PC-3 (cell line): ENCODE data around the gene PRSS37. TPM values are rescaled to one million over a fixed set of nuclear protein-coding genes. Genes with fewer than 3 reads are reported as not detected.

Experiments used
- ATAC-seq: fragments of 200-7000 bp; cut with Tn5 transposase; 2 replicates; pipeline ENCODE4 v1.9.1; 2020; ENCODE audit warnings: mild to moderate bottlenecking, moderate library complexity
- BruUV-seq: library from RNA; stranded (reverse); fragments of 400-500 nt; replicated peaks from 2 replicates; lab custom pipeline; 2021; lab: Mats Ljungman, UMichigan
- CTCF ChIA-PET: fragments of 300-600 bp; sonication (Branson Sonifier 250); formaldehyde crosslinking; loops from one replicate; lab custom pipeline; 2022; ENCODE audit warnings: antibody characterized with exemption; lab: Charles Lee
- POLR2A ChIA-PET: fragments of 300-600 bp; sonication (Branson Sonifier 250); formaldehyde crosslinking; loops from one replicate; lab custom pipeline; 2022; ENCODE audit warnings: antibody characterized with exemption; ENCODE audit not compliant: unreplicated experiment; lab: Charles Lee
- DNase-seq: peaks from one replicate; pipeline ENCODE4 v3.0.0-alpha.2; 2015
- H2AFZ ChIP-seq: fragments of 300-600 bp; sonication (generic); 2 replicates; pipeline ENCODE4 v1.6.0; 2016; ENCODE audit warnings: antibody characterized with exemption, low read length
- H3F3A ChIP-seq: fragments of 300-600 bp; sonication (generic); one replicate; pipeline ENCODE4 v1.6.0; 2017; ENCODE audit warnings: antibody characterized with exemption, low read length, control low read depth, mild to moderate bottlenecking; ENCODE audit not compliant: unreplicated experiment
- H3K27ac ChIP-seq: fragments of 300-600 bp; sonication (generic); 2 replicates; pipeline ENCODE4 v1.5.1; 2016; ENCODE audit warnings: mild to moderate bottlenecking, low read length
- H3K27me3 ChIP-seq: fragments of 300-600 bp; sonication (generic); 2 replicates; pipeline ENCODE4 v1.6.1; 2016; ENCODE audit warnings: low read length, mixed read lengths
- H3K36me3 ChIP-seq: fragments of 300-600 bp; sonication (generic); 2 replicates; pipeline ENCODE4 v1.6.1; 2016; ENCODE audit warnings: low read depth, mixed run types, low read length, mixed read lengths
- H3K4me1 ChIP-seq: fragments of 300-600 bp; sonication (generic); 2 replicates; pipeline ENCODE4 v1.5.1; 2016; ENCODE audit warnings: low read length; ENCODE audit not compliant: insufficient read depth
- H3K4me2 ChIP-seq: fragments of 300-600 bp; sonication (generic); 2 replicates; pipeline ENCODE4 v1.6.0; 2016; ENCODE audit warnings: low read length
- H3K4me3 ChIP-seq: fragments of 300-600 bp; sonication (generic); 2 replicates; pipeline ENCODE4 v1.5.1; 2016; ENCODE audit warnings: mild to moderate bottlenecking, low read length, mixed read lengths
- H3K79me2 ChIP-seq: fragments of 300-600 bp; sonication (generic); 2 replicates; pipeline ENCODE4 v1.6.1; 2017; ENCODE audit warnings: low read length, mixed read lengths
- H3K9ac ChIP-seq: fragments of 300-600 bp; sonication (generic); 2 replicates; pipeline ENCODE4 v1.6.0; 2016; ENCODE audit warnings: mild to moderate bottlenecking, low read length
- H3K9me2 ChIP-seq: fragments of 300-600 bp; sonication (generic); replicated peaks from 2 replicates; pipeline ENCODE4 v1.6.1; 2016; ENCODE audit warnings: mixed run types, low read length, mixed read lengths
- H3K9me3 ChIP-seq: fragments of 300-600 bp; sonication (generic); 2 replicates; pipeline ENCODE4 v1.6.1; 2016; ENCODE audit warnings: low read length, mixed read lengths
- H4K20me1 ChIP-seq: fragments of 300-600 bp; sonication (generic); 2 replicates; pipeline ENCODE4 v1.6.1; 2016; ENCODE audit warnings: low read length, mixed read lengths
- EZH2 ChIP-seq: fragments of 300-600 bp; sonication (generic); IDR thresholded peaks from one replicate; pipeline ENCODE4 v1.6.1; 2017; ENCODE audit warnings: antibody characterized with exemption, mild to moderate bottlenecking, low read length; ENCODE audit not compliant: unreplicated experiment
- EZH2phosphoT487 ChIP-seq: fragments of 300-600 bp; sonication (generic); IDR thresholded peaks from 2 replicates; pipeline ENCODE4 v1.6.1; 2018; ENCODE audit warnings: mild to moderate bottlenecking, antibody characterized with exemption, low read length, borderline replicate concordance
- intact Hi-C: fragments of 100-400 bp; cut with micrococcal nuclease; formaldehyde crosslinking; loops from 2 replicates; pipeline ENCODE4 v1.9.0; 2023
- total RNA-seq: library from RNA; depleted of rRNA; stranded (reverse); fragments of >200 nt; gene quantifications from 2 replicates; pipeline ENCODE4 v1.2.3, GENCODE V29; 2014
- TF ChIP-seq, protein P1 (sequence below): fragments of 300-600 bp; sonication (generic); conservative IDR thresholded peaks from 2 replicates; pipeline ENCODE4 v1.5.1; 2017; ENCODE audit warnings: antibody characterized with exemption, low read depth, mild to moderate bottlenecking, low read length

PRSS37 gene
- total RNA-seq, 1 experiment from 2014 or later: not detected

DNA sequence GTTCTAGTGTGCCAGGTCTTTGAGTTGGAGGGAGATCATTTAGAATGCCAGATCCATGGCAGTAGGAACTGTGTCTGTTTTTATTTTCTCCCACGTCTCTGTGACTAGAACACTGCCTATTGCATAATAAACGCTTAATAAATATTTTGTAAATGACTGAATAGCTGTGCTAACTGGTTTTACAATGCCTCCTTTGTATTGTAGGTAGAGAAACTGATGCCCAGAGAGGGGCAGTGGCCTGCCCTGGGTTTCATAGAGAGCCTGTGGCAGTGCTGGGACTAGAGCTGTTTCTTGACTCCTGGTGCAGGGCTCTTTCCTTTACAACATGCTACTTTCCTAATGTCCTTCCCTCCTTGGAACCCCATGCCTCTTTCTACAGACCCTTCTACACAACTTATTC is 48.8 kb downstream of the PRSS37 start:
- H3K4me1 ChIP-seq: no peaks in the 10 kb centered on the region
- intact Hi-C loops: no loop called here
- no peaks in the 10 kb centered on the region for H3K27me3 ChIP-seq
- ATAC-seq: no peak
- ChIA-PET CTCF (no interaction called here), POLR2A (no interaction called here)
- no peak overlapping the region for H3K27ac ChIP-seq
- H3K36me3 ChIP-seq: no peaks in the 10 kb centered on the region
- H3K9me2 ChIP-seq: no peaks in the 10 kb centered on the region
- no peaks in the 10 kb centered on the region for H3F3A ChIP-seq
- H3K4me3 ChIP-seq: no peak overlapping the region
- peak; percentile 19 for DNase-seq
- H2AFZ ChIP-seq: no peak overlapping the region
- H4K20me1 ChIP-seq: no peaks in the 10 kb centered on the region
- H3K4me2 ChIP-seq: no peak overlapping the region
- no TSS peak for BruUV-seq
- no peak overlapping the region for H3K9ac ChIP-seq
- TF ChIP-seq EZH2: no peak
- TF ChIP-seq, protein P1, sequence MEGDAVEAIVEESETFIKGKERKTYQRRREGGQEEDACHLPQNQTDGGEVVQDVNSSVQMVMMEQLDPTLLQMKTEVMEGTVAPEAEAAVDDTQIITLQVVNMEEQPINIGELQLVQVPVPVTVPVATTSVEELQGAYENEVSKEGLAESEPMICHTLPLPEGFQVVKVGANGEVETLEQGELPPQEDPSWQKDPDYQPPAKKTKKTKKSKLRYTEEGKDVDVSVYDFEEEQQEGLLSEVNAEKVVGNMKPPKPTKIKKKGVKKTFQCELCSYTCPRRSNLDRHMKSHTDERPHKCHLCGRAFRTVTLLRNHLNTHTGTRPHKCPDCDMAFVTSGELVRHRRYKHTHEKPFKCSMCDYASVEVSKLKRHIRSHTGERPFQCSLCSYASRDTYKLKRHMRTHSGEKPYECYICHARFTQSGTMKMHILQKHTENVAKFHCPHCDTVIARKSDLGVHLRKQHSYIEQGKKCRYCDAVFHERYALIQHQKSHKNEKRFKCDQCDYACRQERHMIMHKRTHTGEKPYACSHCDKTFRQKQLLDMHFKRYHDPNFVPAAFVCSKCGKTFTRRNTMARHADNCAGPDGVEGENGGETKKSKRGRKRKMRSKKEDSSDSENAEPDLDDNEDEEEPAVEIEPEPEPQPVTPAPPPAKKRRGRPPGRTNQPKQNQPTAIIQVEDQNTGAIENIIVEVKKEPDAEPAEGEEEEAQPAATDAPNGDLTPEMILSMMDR: no peak
- TF ChIP-seq EZH2phosphoT487: no peak
- no peaks in the 10 kb centered on the region for H3K79me2 ChIP-seq
- no peaks in the 10 kb centered on the region for H3K9me3 ChIP-seq

DNA sequence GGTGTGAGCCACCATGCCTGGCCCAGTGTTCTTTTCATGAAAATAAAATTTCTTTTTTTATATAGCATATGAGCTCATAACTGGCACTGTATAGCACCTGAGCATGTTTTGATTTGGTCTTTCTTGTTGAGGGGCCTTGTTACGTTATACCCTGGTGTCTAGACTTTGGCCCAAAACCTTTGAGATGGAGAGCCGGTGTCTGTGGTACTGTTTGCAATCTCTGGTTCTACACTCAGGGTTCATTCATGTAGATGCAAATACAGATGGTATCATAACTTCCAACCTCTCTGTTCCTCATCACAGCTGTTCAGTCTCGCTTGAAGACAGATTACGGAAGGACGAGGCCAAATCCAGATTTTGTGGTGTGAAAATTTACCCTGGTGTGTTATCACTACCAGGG is 51.4 kb downstream of the PRSS37 start, which contains the start of gene TAS2R5:
TAS2R5 (plus strand) TSS at position 301 of the 400 bp plus-strand sequence. CDS start 145 bp downstream, outside the sequence.
- Histone ChIP-seq H3F3A (no peaks in the 10 kb centered on the region), H3K79me2 (no peaks in the 10 kb centered on the region), H2AFZ (no peak within 1 kb of the TSS), H3K4me1 (no peaks in the 10 kb centered on the region), H3K27me3 (no peaks in the 10 kb centered on the region), H3K4me2 (no peak within 1 kb of the TSS), H3K4me3 (no peak within 1 kb of the TSS), H3K9me2 (no peaks in the 10 kb centered on the region), H3K9ac (no peak within 1 kb of the TSS), H3K9me3 (no peaks in the 10 kb centered on the region), H3K27ac (no peak within 1 kb of the TSS), H3K36me3 (no peaks in the 10 kb centered on the region), H4K20me1 (no peaks in the 10 kb centered on the region)
- TF ChIP-seq, protein P1: no peak
- TF ChIP-seq EZH2phosphoT487: no peak
- no peak for TF ChIP-seq EZH2
- POLR2A ChIA-PET: no interaction called here
- CTCF ChIA-PET: no interaction called here
- no TSS peak for BruUV-seq
- DNase-seq (no peak), ATAC-seq (no peak)
- intact Hi-C loops: no loop called here

DNA sequence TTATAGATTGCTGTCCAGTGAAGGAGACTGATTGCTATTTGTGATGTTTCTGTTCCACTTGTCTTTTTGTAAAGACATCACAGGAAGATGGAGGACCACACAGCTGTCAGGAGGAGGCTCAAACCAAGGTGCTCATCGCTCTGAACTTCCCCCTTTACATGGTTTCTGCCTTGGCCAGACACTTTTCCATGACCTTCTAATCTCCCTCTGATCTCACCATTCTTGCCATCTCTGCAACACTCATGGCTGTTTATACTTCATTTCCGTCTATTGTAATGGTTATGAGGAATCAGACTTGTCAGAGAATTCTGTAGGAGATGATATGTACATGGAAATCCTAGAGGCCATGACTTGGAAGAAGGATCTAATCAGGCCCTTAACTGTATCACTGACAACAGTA is 53.0 kb downstream of the PRSS37 start:
- Histone ChIP-seq H3K4me3 (no peak overlapping the region), H3K36me3 (no peaks in the 10 kb centered on the region), H3K9me3 (no peaks in the 10 kb centered on the region), H3K4me1 (no peaks in the 10 kb centered on the region), H3F3A (no peaks in the 10 kb centered on the region), H3K9me2 (no peaks in the 10 kb centered on the region), H2AFZ (no peak overlapping the region), H3K9ac (no peak overlapping the region), H3K79me2 (no peaks in the 10 kb centered on the region), H3K4me2 (no peak overlapping the region), H3K27ac (no peak overlapping the region), H3K27me3 (no peaks in the 10 kb centered on the region), H4K20me1 (no peaks in the 10 kb centered on the region)
- CTCF ChIA-PET: no interaction called here
- intact Hi-C loops: no loop called here
- ATAC-seq: no peak
- TF ChIP-seq EZH2: no peak
- TF ChIP-seq EZH2phosphoT487: no peak
- TF ChIP-seq, protein P1: no peak
- POLR2A ChIA-PET: no interaction called here
- no peak for DNase-seq
- BruUV-seq: no TSS peak
